Germinal center (tissue), 1 donor: Measurements from ENCODE around the gene MMP7.

Experiments
- DNase-seq: peaks from one replicate; pipeline ENCODE4 v3.0.0; 2012; ENCODE audit warnings: mixed read lengths, low spot score

Gene MMP7

GRCh38 chr11:102494216-102494615 lies 36.3 kb downstream of the MMP7 start:
- no peak for DNase-seq

- DNase-seq, result no peak
Observed at GRCh38 chr11:102493524-102493923, 37.0 kb downstream of the MMP7 start.

GRCh38 chr11:102491969-102492368 lies 38.6 kb downstream of the MMP7 start:
- DNase-seq, result no peak

- DNase-seq, result no peak
Observed at GRCh38 chr11:102489186-102490145, 41.1 kb downstream of the MMP7 start.

DNA sequence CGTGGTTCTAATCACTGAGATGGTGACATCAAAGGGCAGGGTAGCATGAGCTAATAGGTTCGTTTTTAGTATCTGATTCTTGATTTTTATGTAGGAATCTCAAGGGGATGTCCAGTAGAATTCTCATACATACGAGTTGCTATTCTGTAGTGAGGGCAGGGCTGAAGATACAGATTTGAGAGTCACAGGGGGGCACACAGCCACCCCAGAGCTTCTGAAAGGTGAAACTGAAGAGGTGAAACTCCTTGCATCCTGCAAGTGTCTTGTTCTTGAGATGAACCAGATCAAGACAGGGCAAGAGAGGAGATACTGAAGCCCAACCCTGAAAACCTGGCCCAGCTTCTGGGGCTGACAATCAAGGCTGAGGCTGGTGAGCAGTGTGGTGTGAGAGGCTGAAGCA lies 42.3 kb downstream of the MMP7 start:
- no peak for DNase-seq

DNA sequence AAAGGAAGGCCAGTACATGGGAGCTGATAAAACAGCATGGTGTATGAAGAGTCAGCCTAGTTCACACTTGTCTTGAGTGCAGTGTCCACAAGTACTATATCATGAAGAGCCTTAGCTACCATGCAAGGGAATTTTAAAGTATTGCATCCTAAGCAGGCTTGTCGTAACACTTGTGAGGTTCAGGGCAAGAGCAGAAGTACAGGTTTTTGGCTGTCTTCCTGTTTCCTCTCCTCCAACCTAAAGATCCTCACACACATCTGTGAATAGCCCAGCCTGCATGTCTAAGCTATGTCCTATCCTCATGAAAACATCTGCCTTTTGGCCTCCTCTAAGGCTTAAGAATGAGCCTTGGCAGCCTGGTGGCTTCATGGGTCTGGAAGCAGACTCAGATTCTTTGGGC lies 43.3 kb downstream of the MMP7 start:
- no peak for DNase-seq

DNA sequence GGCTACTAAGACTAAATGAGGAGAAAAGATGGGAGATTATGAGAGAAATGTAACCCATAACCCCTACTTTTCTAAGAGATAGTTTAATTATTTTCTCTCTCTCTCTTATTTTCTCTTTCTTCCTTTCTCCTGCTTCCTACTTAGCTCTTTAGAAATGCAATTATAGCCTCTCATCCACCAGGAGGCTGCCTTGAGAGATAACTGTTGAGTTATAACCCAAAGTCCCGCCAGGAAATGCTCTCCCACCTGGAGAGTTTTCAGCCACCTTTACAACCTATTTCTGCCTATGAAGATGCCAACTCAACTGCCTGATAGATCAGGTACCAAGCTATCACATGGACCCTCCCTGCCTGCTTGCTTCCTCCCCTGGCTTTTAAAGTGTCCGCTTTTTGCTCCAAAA lies 44.0 kb downstream of the MMP7 start:
- no peak for DNase-seq

DNA sequence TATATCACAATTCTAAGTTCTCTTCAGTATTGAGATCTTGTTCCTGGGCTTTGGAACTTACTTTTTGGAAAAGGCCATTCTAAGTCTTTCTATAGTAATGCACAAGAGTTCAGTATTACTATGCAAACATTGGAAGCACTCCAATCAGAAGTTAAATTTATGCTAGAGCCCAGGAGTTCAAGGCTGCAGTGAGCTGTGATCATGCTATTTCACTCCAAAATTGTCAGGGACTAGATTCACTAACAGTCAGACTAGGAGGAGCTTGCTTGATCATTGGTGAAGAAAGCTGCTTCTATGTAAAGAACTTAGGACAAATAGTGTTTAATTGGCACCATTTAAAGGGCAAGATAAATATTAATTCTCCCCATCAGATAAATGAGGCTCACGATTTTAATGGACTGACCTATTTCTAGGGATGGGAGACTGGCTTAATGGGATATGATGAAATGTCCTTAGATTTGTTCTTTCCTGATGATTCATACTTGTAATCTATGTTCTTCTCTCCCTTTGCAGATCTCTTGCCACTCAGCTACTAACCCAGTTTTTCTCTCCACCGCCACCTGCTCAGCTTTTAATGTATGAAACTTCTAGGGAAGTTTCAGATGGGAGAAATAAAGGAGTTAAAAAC lies 45.3 kb downstream of the MMP7 start:
- no peak for DNase-seq

- DNase-seq, result no peak
Observed at GRCh38 chr11:102482433-102482832, 48.1 kb downstream of the MMP7 start.

- DNase-seq, result no peak
Observed at GRCh38 chr11:102479733-102480132, 50.8 kb downstream of the MMP7 start.

DNA sequence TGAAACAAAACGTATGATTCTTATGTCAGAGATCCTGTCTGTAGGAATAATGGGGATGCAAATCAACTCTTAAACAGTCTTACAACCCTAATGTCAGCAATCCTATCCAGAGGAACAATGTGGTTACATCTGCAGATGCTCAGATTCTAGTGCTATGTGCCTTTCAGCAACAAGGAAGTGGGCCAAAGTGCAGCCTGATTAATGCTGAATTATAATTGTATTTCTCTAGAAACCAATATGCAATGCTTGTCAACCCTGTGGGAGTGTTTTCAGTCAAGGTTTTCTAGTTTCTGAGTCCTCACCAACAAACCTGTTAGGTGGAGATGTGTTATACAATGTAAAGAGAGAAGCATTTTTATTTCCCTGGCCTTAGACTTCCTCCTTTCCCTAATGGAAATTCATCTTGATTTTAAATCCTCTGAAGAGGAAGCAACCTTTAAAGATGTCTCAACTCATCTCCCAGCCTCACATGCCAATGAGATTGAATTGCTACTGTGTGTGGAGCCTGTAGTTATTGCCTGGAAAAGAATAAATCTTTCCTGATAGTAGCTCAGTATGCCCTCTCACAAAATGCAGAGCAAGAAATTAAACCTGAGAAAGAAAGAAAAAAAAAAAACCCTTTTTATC lies 51.8 kb downstream of the MMP7 start:
- no peak for DNase-seq

DNA sequence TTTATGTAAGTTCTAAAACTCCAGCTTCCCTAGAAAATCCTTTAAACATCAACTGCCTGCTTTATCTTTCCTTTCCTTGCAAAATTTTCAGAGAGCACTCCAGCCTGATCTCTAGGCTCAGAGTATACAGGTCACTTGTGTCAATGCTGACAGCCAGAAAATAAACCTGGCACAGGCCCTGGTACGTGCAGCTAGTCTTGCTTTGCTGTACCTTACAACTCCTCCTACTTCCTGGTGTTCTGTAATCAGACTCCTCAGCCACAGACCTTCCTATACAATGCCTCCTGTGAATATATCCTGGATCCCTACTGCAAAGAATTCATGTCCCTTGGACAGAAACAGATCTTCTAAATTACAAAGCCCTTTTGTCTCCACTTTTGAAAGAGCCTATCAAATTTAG lies 53.7 kb downstream of the MMP7 start:
- DNase-seq, result no peak

- DNase-seq, result no peak
Observed at GRCh38 chr11:102476069-102476468, 54.5 kb downstream of the MMP7 start.

- DNase-seq, result no peak
Observed at GRCh38 chr11:102473543-102473942, 57.0 kb downstream of the MMP7 start.

GRCh38 chr11:102472127-102472526 lies 58.4 kb downstream of the MMP7 start:
- DNase-seq, result no peak

DNA sequence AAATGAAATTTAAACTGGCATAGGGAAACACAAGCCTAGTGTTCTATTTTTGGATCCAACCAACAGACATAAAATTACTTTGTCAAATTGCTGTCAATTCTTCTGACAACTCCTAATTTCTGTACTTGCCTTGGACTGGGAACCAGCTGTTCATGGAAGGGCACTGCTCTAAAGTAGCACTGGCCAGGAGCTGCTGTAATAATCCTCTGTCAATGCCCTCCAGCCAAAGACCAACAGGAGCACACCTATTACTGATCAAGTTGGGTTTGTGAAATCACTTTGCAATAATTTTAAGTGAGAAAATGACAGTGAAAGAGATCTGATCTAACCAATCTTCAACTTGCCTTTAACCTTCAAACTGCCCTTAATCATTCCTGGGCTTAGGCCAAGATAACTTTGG lies 59.1 kb downstream of the MMP7 start:
- DNase-seq, result no peak
